ENCODE data around the gene MUC3A. TPM values are rescaled to one million over a fixed set of nuclear protein-coding genes. Genes with fewer than 3 reads are reported as not detected.
"Not testable (repeated sequence)": the region's sequence is repeated elsewhere in the genome, so short reads cannot be mapped to it uniquely, and the experiment has no call there.

Gene MUC3A
- total and polyA plus RNA-seq, 4 donors = 0.25 to 2.9 (median 0.87) TPM

DNA sequence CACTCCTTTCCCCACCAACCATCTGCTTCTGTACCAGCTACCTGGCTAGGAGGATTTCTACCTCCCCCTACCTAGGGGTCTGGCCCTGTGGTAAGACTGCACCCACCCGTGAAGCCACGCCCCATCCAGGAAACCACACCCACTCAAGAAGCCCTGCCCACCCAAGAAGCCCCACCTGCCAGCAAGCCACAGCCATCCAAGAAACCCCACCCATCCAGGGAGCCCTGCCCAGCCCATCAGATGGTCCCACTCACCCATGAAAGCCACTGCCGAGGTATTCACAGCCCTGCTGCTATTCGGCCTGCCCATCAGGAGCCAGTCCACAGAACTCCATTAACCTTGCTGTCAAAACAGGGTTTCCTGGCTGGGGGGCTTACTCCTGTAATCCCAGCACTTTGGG, 15.6 kb upstream of the MUC3A start:
- WGBS = 58% methylated on average over 4 of the region's 4 CpGs

DNA sequence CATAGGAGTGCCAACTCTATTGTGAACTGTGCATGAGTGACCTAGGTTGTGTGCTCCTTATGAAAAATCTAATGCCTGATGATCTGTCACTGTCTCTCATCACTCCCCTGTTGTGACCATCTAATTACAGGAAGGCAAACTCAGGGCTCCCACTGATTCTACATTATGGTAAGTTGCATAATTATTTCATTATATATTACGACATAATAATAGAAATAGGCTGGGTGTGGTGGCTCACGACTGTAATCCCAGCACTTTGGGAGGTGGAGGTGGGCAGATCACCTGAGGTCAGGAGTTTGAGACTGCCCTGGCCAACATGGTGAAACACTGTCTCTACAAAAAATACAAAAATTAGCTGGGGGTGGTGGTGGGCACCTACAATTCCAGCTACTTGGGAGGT, 14.0 kb upstream of the MUC3A start:
- not testable (repeated sequence) for H3K36me3 ChIP-seq (ENCODE audit: control insufficient read depth in 4 of 4, insufficient read depth in 3 of 4, low read depth in 1 of 4, low read length in 3 of 4); H3K27me3 ChIP-seq (ENCODE audit: control insufficient read depth in 4 of 4, insufficient read depth in 4 of 4, low read length in 3 of 4); H3K9ac ChIP-seq (ENCODE audit: low read depth in 1 of 2, low read length in 2 of 2); H3K4me3 ChIP-seq (ENCODE audit: low read depth in 1 of 3, low read length in 3 of 3); DNase-seq (ENCODE audit: low spot score); H3K27ac ChIP-seq (ENCODE audit: low read depth in 1 of 2, low read length in 2 of 2); H3K4me1 ChIP-seq (ENCODE audit: control insufficient read depth in 4 of 4, insufficient read depth in 4 of 4, low read length in 3 of 4); H3K9me3 ChIP-seq (ENCODE audit: control insufficient read depth in 4 of 4, low read length in 3 of 4)
- WGBS = 78% methylated on average over 2 of the region's 2 CpGs

More for the DNA sequence above, 15.6 kb upstream of the MUC3A start:
- H3K9me3 ChIP-seq (ENCODE audit: control insufficient read depth in 4 of 4, low read length in 3 of 4) = no peaks in the 10 kb centered on the region
- H3K9ac ChIP-seq (ENCODE audit: low read depth in 1 of 2, low read length in 2 of 2) = no peak overlapping the region
- H3K4me3 ChIP-seq (ENCODE audit: low read depth in 1 of 3, low read length in 3 of 3) = no peak overlapping the region
- no peaks in the 10 kb centered on the region for H3K27me3 ChIP-seq (ENCODE audit: control insufficient read depth in 4 of 4, insufficient read depth in 4 of 4, low read length in 3 of 4)
- H3K27ac ChIP-seq (ENCODE audit: low read depth in 1 of 2, low read length in 2 of 2) = no peak overlapping the region
- no peak for DNase-seq (ENCODE audit: low spot score)
- no peaks in the 10 kb centered on the region for H3K36me3 ChIP-seq (ENCODE audit: control insufficient read depth in 4 of 4, insufficient read depth in 3 of 4, low read depth in 1 of 4, low read length in 3 of 4)
- H3K4me1 ChIP-seq (ENCODE audit: control insufficient read depth in 4 of 4, insufficient read depth in 4 of 4, low read length in 3 of 4) = no peaks in the 10 kb centered on the region
- no peak for TF ChIP-seq FOXA1 (IDR thresholded peaks at IDR 0.05)
- TF ChIP-seq ZBTB33 (IDR thresholded peaks at IDR 0.05) = no peak
- no peak for TF ChIP-seq CTCF (IDR thresholded peaks at IDR 0.05; ENCODE audit: low read depth, low read length, missing input control)
- TF ChIP-seq GABPA (IDR thresholded peaks at IDR 0.05 in 1 of 2, conservative IDR thresholded peaks at IDR 0.05 in 1 of 2) = no peak
- no peak for TF ChIP-seq SP1 (IDR thresholded peaks at IDR 0.05)
- TF ChIP-seq NR2F2 (IDR thresholded peaks at IDR 0.05) = no peak
- no peak for TF ChIP-seq TAF1 (conservative IDR thresholded peaks at IDR 0.05)
- no peak for TF ChIP-seq REST (IDR thresholded peaks at IDR 0.05)
- TF ChIP-seq HNF4G (IDR thresholded peaks at IDR 0.05) = no peak
- no peak for TF ChIP-seq FOXA2 (IDR thresholded peaks at IDR 0.05)
- TF ChIP-seq RXRA (IDR thresholded peaks at IDR 0.05) = no peak
- TF ChIP-seq JUND (IDR thresholded peaks at IDR 0.05) = no peak
- no peak for TF ChIP-seq EGR1 (IDR thresholded peaks at IDR 0.05; ENCODE audit: low read depth in 2 of 2)
- TF ChIP-seq, protein P1, sequence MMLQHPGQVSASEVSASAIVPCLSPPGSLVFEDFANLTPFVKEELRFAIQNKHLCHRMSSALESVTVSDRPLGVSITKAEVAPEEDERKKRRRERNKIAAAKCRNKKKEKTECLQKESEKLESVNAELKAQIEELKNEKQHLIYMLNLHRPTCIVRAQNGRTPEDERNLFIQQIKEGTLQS (IDR thresholded peaks at IDR 0.05) = no peak
- no peak for TF ChIP-seq MAX (IDR thresholded peaks at IDR 0.05)
- no peak for TF ChIP-seq YY1 (IDR thresholded peaks at IDR 0.05)
- no peak for TF ChIP-seq HNF4A (conservative IDR thresholded peaks at IDR 0.05)

DNA sequence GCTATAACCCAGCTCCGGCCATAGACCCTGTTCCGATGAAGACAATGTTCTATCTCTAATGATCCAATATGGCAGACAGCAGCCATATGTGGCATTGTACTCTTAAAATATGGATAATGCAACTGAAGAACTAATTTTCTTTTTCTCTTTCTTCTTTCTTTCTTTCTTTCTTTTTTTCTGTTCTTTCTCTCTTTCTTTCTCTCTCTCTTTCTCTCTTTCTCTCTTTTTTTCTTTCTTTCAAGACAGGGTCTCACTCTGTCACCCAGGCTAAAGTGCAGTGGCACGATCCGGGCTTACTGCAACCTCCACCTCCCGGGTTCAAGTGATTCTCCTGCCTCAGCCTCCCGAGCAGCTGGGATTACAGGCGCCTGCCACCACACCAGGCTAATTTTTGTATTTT, 13.2 kb upstream of the MUC3A start:
- H3K27me3 ChIP-seq (ENCODE audit: control insufficient read depth in 4 of 4, insufficient read depth in 4 of 4, low read length in 3 of 4); H3K36me3 ChIP-seq (ENCODE audit: control insufficient read depth in 4 of 4, insufficient read depth in 3 of 4, low read depth in 1 of 4, low read length in 3 of 4); H3K4me3 ChIP-seq (ENCODE audit: low read depth in 1 of 3, low read length in 3 of 3); H3K4me1 ChIP-seq (ENCODE audit: control insufficient read depth in 4 of 4, insufficient read depth in 4 of 4, low read length in 3 of 4); H3K9ac ChIP-seq (ENCODE audit: low read depth in 1 of 2, low read length in 2 of 2); DNase-seq (ENCODE audit: low spot score); H3K9me3 ChIP-seq (ENCODE audit: control insufficient read depth in 4 of 4, low read length in 3 of 4); H3K27ac ChIP-seq (ENCODE audit: low read depth in 1 of 2, low read length in 2 of 2): not testable (repeated sequence)
- 95% methylated on average over 7 of the region's 7 CpGs for WGBS
